Measurements from ENCODE around the gene GALM.

GALM gene

DNA sequence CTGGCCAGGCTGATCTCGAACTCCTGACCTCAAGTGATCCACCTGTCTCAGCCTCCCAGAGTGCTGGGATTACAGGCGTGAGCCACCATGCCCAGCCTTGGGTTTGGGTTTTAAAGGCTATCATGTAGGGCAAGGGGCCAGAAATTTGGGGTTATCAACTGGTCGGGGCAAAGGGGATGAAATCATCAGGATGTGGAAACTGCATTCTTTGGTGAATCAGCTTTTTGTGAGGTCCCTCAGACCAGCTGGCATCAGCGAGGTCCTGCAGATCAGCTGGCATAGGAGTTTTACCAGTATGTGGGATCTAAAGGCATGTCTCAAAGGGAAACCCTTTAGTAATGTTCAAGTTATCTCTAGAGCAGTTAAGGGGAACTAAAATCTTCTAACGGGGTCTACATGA lies 105.7 kb downstream of the GALM start:
- no peak overlapping the region for H3K27ac ChIP-seq (ENCODE audit: low read depth, low read length, poor library complexity, severe bottlenecking)
- H3K9ac ChIP-seq (ENCODE audit: low read length), result no peak overlapping the region
- no peaks in the 10 kb centered on the region for H3K36me3 ChIP-seq (ENCODE audit: insufficient read depth, low read length)
- no peaks in the 10 kb centered on the region for H3K27me3 ChIP-seq (ENCODE audit: insufficient read depth, low read length)
- no peak overlapping the region for H2AFZ ChIP-seq (ENCODE audit: low read length)
- TF ChIP-seq EZH2 (IDR thresholded peaks at IDR 0.05; ENCODE audit: borderline replicate concordance, low read length), result no peak
- TF ChIP-seq, protein P1, sequence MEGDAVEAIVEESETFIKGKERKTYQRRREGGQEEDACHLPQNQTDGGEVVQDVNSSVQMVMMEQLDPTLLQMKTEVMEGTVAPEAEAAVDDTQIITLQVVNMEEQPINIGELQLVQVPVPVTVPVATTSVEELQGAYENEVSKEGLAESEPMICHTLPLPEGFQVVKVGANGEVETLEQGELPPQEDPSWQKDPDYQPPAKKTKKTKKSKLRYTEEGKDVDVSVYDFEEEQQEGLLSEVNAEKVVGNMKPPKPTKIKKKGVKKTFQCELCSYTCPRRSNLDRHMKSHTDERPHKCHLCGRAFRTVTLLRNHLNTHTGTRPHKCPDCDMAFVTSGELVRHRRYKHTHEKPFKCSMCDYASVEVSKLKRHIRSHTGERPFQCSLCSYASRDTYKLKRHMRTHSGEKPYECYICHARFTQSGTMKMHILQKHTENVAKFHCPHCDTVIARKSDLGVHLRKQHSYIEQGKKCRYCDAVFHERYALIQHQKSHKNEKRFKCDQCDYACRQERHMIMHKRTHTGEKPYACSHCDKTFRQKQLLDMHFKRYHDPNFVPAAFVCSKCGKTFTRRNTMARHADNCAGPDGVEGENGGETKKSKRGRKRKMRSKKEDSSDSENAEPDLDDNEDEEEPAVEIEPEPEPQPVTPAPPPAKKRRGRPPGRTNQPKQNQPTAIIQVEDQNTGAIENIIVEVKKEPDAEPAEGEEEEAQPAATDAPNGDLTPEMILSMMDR (IDR thresholded peaks at IDR 0.05; ENCODE audit: low read length), result no peak
- H3K9me3 ChIP-seq (ENCODE audit: low read length), result no peaks in the 10 kb centered on the region
- no peaks in the 10 kb centered on the region for H4K20me1 ChIP-seq (ENCODE audit: insufficient read depth, low read length)
- H3K4me3 ChIP-seq (ENCODE audit: low read depth, low read length, poor library complexity, severe bottlenecking), result no peak overlapping the region
- no peaks in the 10 kb centered on the region for H3K79me2 ChIP-seq (ENCODE audit: insufficient read depth, low read length)
- H3K4me1 ChIP-seq (ENCODE audit: insufficient read depth, low read length, severe bottlenecking), result no peaks in the 10 kb centered on the region
- H3K9me2 ChIP-seq (ENCODE audit: low read depth, low read length), result no peaks in the 10 kb centered on the region
- no peak overlapping the region for H3K4me2 ChIP-seq (ENCODE audit: low read length)
- no peaks in the 10 kb centered on the region for H3F3A ChIP-seq (ENCODE audit: insufficient read depth, low read length)

DNA sequence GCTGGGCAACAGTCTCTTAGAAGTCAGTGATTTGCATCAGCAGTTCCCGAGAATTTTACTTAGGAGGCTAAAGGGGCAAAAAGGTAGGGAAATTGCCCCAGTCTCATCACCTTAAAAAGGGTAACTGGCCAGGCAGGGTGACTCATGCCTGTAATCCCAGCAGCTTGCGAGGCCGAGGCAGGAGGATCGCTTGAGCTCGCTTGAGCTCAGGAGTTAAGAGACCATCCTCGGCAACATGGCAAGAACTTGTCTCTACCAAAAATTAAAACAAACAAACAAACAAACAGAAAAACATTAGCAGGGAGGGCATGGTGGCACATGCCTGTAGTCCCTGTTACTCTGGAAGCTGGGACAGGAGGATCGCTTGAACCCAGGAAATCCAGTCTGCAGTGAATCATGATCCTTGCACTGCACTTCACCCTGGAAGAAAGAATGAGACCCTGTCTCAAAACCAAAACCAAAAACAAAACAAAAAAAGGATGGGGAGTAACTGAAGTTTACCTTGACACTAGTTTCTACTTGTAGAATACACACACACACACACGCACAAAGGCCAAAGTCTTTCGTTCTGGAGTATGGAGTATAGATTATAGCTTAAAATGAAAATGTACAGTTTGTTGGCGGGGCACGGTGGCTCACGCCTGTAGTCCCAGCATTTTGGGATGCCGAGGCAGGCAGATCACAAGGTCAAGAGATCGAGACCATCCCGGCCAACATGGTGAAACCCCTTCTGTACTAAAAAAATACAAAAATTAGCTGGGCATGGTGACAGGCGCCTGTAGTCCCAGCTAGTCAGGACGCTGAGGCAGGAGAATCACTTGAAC lies 109.4 kb downstream of the GALM start:
- H3K9ac ChIP-seq (ENCODE audit: low read length), result no peak overlapping the region
- no peaks in the 10 kb centered on the region for H3K27me3 ChIP-seq (ENCODE audit: insufficient read depth, low read length)
- H3F3A ChIP-seq (ENCODE audit: insufficient read depth, low read length), result no peaks in the 10 kb centered on the region
- H3K27ac ChIP-seq (ENCODE audit: low read depth, low read length, poor library complexity, severe bottlenecking), result no peak overlapping the region
- H3K4me2 ChIP-seq (ENCODE audit: low read length), result no peak overlapping the region
- H3K36me3 ChIP-seq (ENCODE audit: insufficient read depth, low read length), result 0 out of 2 replicates have a peak, but pooled peaks cover under 1% of the 10 kb centered on the region
- no peak overlapping the region for H3K4me3 ChIP-seq (ENCODE audit: low read depth, low read length, poor library complexity, severe bottlenecking)
- no peaks in the 10 kb centered on the region for H3K9me3 ChIP-seq (ENCODE audit: low read length)
- peaks cover 9% of the 10 kb centered on the region for H3K4me1 ChIP-seq (ENCODE audit: insufficient read depth, low read length, severe bottlenecking)
- TF ChIP-seq, protein P1 (IDR thresholded peaks at IDR 0.05; ENCODE audit: low read length), result no peak
- TF ChIP-seq EZH2 (IDR thresholded peaks at IDR 0.05; ENCODE audit: borderline replicate concordance, low read length), result no peak
- H2AFZ ChIP-seq (ENCODE audit: low read length), result no peak overlapping the region
- no peaks in the 10 kb centered on the region for H3K9me2 ChIP-seq (ENCODE audit: low read depth, low read length)
- no peaks in the 10 kb centered on the region for H4K20me1 ChIP-seq (ENCODE audit: insufficient read depth, low read length)
- H3K79me2 ChIP-seq (ENCODE audit: insufficient read depth, low read length), result peaks cover 8% of the 10 kb centered on the region

DNA sequence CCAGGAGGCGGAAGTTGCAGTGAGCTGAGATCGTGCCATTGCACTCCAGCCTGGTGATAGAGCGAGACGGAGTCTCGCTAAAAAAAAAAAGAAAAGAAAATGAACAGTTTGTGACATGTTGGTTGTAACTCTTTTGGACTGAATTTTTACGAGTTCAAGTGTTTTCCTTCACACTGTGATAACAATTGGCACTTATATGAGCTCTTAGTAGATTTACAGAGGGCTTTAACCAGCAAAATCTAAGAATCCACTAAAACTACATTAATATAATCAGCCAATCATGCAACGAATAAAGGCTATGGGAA lies 110.0 kb downstream of the GALM start:
- 0 out of 2 replicates have a peak overlapping the region, but pooled peaks have one; percentile 37 for H2AFZ ChIP-seq (ENCODE audit: low read length)
- H3K4me1 ChIP-seq (ENCODE audit: insufficient read depth, low read length, severe bottlenecking), result peaks cover 9% of the 10 kb centered on the region

More for the DNA sequence above, 110.0 kb downstream of the GALM start:
- Histone ChIP-seq H3K79me2 (ENCODE audit: insufficient read depth, low read length) (peaks cover 8% of the 10 kb centered on the region), H3K9me2 (ENCODE audit: low read depth, low read length) (no peaks in the 10 kb centered on the region), H3K9me3 (ENCODE audit: low read length) (no peaks in the 10 kb centered on the region), H3K36me3 (ENCODE audit: insufficient read depth, low read length) (peaks cover 6% of the 10 kb centered on the region; the same call in 1 of the 2 replicates), H3K27ac (ENCODE audit: low read depth, low read length, poor library complexity, severe bottlenecking) (no peak overlapping the region), H3F3A (ENCODE audit: insufficient read depth, low read length) (no peaks in the 10 kb centered on the region), H3K9ac (ENCODE audit: low read length) (no peak overlapping the region), H3K4me3 (ENCODE audit: low read depth, low read length, poor library complexity, severe bottlenecking) (no peak overlapping the region), H3K4me2 (ENCODE audit: low read length) (no peak overlapping the region), H4K20me1 (ENCODE audit: insufficient read depth, low read length) (no peaks in the 10 kb centered on the region), H3K27me3 (ENCODE audit: insufficient read depth, low read length) (no peaks in the 10 kb centered on the region)
- no peak for TF ChIP-seq EZH2 (IDR thresholded peaks at IDR 0.05; ENCODE audit: borderline replicate concordance, low read length)
- TF ChIP-seq, protein P1 (IDR thresholded peaks at IDR 0.05; ENCODE audit: low read length), result no peak
